Measurements from ENCODE around the gene KCNQ4. TPM values are rescaled to one million over a fixed set of nuclear protein-coding genes. Genes with fewer than 3 reads are reported as not detected.

Gene KCNQ4
- polyA plus RNA-seq, 1 donor: 2.2 TPM

DNA sequence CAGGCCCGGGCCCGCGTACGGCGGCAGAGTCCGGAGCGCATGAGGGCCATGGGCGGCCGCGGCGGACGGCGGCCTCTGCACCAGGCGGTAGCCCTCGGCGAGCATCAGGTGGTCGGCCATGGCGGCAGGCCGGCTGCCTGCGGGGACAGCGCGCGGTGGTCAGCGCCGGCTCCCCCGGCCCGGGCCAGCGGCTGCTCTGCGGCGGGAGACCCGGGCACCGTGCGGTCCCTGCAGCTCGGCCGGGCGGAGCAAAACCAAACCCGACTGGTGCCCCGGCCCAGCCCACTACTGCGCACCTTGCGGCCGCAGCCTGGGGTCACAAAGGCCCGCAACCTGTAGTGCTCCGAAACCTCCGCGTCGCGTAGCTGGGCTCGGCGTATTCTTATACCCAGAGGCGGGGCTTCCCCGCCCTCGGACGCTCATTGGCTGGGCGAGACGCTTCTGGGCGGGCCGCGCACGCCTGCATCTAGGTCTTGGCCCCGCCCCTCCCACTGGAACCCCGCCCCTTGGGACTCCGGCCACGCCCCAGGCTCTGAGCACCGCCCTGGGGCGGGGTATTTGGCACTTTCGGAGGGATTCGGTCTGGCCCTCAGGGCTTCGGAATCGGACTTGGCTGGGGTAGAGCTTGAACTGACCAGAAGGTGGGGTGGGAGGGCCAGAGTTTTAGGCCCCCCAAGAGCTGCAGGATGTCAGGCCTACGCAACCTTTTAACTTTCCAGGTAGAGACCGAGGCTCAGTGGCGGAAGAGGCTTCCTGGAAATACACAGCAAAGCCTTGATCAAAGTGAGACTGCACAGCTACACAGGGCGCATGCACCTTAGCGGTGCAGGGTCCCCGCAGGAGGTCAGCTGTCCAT is 78.6 kb downstream of the KCNQ4 start, which contains the start of gene CITED4:
Gene CITED4 (minus strand): TSS at position 356 of the 856 bp plus-strand sequence. CDS start 236 bp downstream, at position 120.
- Histone ChIP-seq H3K36me3 (ENCODE audit: control insufficient read depth, insufficient read depth, low read length) (no peaks in the 10 kb centered on the region), H3K27ac (ENCODE audit: low read length) (no peak within 1 kb of the TSS), H3K4me1 (ENCODE audit: control insufficient read depth, insufficient read depth, low read length) (peaks cover 22% of the 10 kb centered on the region), H3K27me3 (ENCODE audit: control insufficient read depth, insufficient read depth, low read length) (peaks cover 13% of the 10 kb centered on the region), H3K4me3 (ENCODE audit: low read length) (peak within 1 kb of the TSS; percentile 44), H3K9me3 (ENCODE audit: control insufficient read depth, low read depth, low read length) (no peaks in the 10 kb centered on the region)
- DNase-seq: peak; percentile 91
- no CpG with 5 or more reads among the region's 75 CpGs for WGBS (ENCODE audit: insufficient coverage, low lambda C conversion rate)

DNA sequence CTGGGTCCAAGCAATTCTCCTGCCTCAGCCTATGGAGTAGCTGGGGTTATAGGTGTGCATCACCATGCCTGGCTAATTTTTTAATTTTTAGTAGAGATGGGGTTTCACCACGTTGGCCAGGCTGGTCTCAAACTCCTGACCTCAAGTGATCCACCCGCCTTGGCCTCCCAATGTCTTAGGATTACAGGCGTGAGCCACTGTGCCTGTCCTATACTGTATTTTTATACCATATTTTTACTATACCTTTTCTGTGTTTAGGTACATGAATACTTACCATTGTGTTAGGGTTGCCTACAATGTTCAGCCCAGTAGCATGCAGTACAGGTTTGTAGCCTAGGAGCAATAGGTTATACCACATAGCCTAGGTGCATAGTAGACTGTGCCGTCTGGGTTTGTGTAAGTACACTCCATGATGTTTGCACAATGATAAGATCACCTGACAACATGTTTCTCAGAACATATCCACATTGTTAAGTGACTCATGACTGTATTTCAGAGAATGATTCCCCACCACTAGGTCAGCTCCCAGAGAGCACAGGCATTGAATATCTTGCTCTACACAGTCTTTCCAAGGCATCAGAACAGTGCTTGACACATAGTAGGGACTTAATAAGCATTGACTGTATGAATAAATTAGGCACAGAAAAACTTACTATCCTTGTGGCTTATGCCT is 84.6 kb downstream of the KCNQ4 start:
- Histone ChIP-seq H3K9me3 (ENCODE audit: control insufficient read depth, low read depth, low read length) (no peaks in the 10 kb centered on the region), H3K4me3 (ENCODE audit: low read length) (no peak overlapping the region), H3K27ac (ENCODE audit: low read length) (no peak overlapping the region), H3K36me3 (ENCODE audit: control insufficient read depth, insufficient read depth, low read length) (no peaks in the 10 kb centered on the region), H3K27me3 (ENCODE audit: control insufficient read depth, insufficient read depth, low read length) (peaks cover 3% of the 10 kb centered on the region), H3K4me1 (ENCODE audit: control insufficient read depth, insufficient read depth, low read length) (peaks cover 25% of the 10 kb centered on the region)
- no CpG with 5 or more reads among the region's 4 CpGs for WGBS (ENCODE audit: insufficient coverage, low lambda C conversion rate)
- peak; percentile 86 to 89 for DNase-seq

DNA sequence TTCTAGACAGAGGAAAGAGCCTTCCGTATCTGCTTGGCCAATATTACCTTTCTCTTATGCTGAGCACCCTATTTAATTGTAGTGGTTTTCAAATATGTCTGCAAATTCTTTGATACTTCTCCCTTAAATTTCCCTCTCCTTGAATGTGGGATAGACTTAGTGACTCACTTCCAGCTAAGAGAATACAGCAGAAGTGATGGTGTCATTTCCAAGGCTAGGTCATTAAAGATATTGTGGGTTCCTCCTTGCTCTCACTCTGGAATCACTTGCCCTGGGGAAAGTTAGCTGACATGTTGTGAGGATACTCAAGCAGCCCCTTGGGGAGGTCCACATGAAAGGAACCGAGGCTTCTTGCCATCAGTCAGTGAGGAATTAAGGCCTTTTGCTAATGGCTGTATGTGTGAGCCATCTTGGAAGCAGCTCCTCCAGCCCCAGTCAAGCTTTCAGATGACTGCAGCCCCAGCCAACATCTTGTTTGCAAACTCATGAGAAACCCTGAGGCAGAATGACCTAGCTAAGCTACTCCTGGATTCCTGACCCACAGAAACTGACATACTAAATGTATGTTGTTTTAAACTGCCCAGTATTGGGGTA is 86.6 kb downstream of the KCNQ4 start:
- no peaks in the 10 kb centered on the region for H3K36me3 ChIP-seq (ENCODE audit: control insufficient read depth, insufficient read depth, low read length)
- whole genome bisulfite sequencing (ENCODE audit: insufficient coverage, low lambda C conversion rate): no CpG with 5 or more reads among the region's 2 CpGs
- H3K27ac ChIP-seq (ENCODE audit: low read length): no peak overlapping the region
- DNase-seq: no peak
- H3K4me1 ChIP-seq (ENCODE audit: control insufficient read depth, insufficient read depth, low read length): peaks cover 17% of the 10 kb centered on the region
- no peak overlapping the region for H3K4me3 ChIP-seq (ENCODE audit: low read length)
- H3K27me3 ChIP-seq (ENCODE audit: control insufficient read depth, insufficient read depth, low read length): peaks cover 6% of the 10 kb centered on the region
- no peaks in the 10 kb centered on the region for H3K9me3 ChIP-seq (ENCODE audit: control insufficient read depth, low read depth, low read length)

DNA sequence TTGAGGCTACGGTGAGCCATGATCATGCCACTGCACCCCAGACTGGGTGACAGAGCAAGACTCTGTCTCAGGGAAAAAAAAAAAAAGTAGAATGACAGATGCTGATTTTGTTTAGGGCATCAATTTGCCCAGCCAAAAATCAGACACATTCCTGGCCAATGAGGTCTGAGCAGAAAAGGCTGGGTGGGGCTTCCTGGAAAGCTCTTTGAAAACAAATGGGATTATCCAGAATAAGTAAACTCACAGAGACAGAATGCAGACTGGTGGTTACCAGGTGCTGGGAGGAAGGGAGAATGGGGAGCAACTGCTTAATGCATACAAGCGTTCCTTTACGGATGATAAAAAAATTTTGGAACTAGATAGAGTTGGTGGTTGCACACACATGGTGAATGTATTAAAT is 88.7 kb downstream of the KCNQ4 start:
- Histone ChIP-seq H3K9me3 (ENCODE audit: control insufficient read depth, low read depth, low read length) (no peaks in the 10 kb centered on the region), H3K27ac (ENCODE audit: low read length) (no peak overlapping the region), H3K4me1 (ENCODE audit: control insufficient read depth, insufficient read depth, low read length) (peaks cover 14% of the 10 kb centered on the region), H3K27me3 (ENCODE audit: control insufficient read depth, insufficient read depth, low read length) (peaks cover 6% of the 10 kb centered on the region), H3K36me3 (ENCODE audit: control insufficient read depth, insufficient read depth, low read length) (no peaks in the 10 kb centered on the region), H3K4me3 (ENCODE audit: low read length) (no peak overlapping the region)
- no peak for DNase-seq
- WGBS (ENCODE audit: insufficient coverage, low lambda C conversion rate): no CpG with 5 or more reads among the region's 3 CpGs

DNA sequence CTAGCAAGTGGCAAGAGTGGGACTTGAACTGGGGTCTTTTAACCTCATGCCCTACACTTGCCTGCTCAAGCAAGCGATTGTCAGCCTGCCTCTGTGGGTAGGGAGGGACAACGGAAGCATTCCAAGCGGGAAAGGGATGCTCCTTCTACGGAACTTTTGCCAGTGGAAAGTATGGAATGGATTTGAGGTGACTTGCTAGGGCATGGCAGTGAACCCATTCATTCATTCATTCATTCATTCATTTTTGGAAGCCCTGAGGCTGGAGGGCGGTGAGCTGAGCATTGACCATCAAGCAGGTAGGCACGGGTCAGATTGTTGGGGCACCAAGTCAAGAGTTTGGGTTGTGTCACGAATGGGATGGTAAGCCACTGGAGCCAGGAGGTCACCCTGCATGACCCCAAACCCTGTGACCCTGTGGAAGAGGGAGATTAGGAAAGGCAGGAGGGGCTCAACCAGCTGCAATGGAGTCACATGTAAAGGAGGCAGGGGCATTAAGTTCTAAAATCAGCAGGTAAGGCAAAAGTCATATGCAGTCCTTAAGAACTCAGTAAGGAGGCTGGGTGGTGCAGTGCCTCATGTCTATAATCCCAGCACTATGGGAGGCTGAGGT is 90.4 kb downstream of the KCNQ4 start:
- Histone ChIP-seq H3K4me3 (ENCODE audit: low read length) (no peak overlapping the region), H3K27ac (ENCODE audit: low read length) (no peak overlapping the region), H3K36me3 (ENCODE audit: control insufficient read depth, insufficient read depth, low read length) (no peaks in the 10 kb centered on the region), H3K27me3 (ENCODE audit: control insufficient read depth, insufficient read depth, low read length) (peaks cover 6% of the 10 kb centered on the region), H3K9me3 (ENCODE audit: control insufficient read depth, low read depth, low read length) (no peaks in the 10 kb centered on the region), H3K4me1 (ENCODE audit: control insufficient read depth, insufficient read depth, low read length) (peaks cover 2% of the 10 kb centered on the region)
- WGBS (ENCODE audit: insufficient coverage, low lambda C conversion rate): no CpG with 5 or more reads among the region's 7 CpGs
- DNase-seq: no peak

DNA sequence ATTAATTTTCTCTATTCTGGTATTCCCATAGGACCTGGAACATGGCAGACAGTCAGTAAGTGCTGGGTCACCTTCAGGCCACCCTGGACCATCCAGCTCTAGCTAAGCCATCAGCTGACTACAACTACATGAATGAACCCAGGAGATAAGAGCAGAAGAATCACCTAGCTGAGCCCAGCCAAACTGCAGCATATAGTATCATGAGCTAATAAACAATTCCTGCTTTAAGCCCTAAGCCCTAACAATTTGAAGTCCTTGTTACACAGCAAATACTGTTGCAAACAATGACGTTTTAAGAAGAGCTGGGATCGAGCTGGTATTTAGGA is 92.8 kb downstream of the KCNQ4 start:
- no CpG with 5 or more reads among the region's 2 CpGs for WGBS (ENCODE audit: insufficient coverage, low lambda C conversion rate)
- Histone ChIP-seq H3K27me3 (ENCODE audit: control insufficient read depth, insufficient read depth, low read length) (peaks cover 6% of the 10 kb centered on the region), H3K27ac (ENCODE audit: low read length) (no peak overlapping the region)

DNA sequence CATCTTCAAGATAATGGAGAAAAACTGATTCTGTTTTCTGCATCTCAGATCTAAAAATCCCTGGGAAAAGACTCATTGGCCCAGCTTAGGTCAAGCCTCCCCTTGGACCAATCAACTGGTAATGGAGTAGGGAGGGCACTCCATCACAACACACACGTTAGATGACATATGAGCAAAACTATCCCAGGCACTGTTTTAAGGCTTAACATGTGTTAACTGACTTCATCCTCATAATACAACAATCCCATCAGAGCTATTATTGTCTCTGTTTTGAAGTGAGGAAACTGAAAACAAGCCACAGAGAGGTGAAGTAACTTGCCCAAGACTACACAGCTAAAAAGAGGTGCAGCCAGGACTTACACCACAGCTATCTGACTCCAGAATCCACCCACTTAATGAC is 93.3 kb downstream of the KCNQ4 start:
- DNase-seq: no peak
- WGBS (ENCODE audit: insufficient coverage, low lambda C conversion rate): no CpG with 5 or more reads among the region's 1 CpG
- peaks cover 6% of the 10 kb centered on the region for H3K27me3 ChIP-seq (ENCODE audit: control insufficient read depth, insufficient read depth, low read length)
- no peaks in the 10 kb centered on the region for H3K4me1 ChIP-seq (ENCODE audit: control insufficient read depth, insufficient read depth, low read length)
- no peak overlapping the region for H3K27ac ChIP-seq (ENCODE audit: low read length)
- no peaks in the 10 kb centered on the region for H3K9me3 ChIP-seq (ENCODE audit: control insufficient read depth, low read depth, low read length)
- H3K36me3 ChIP-seq (ENCODE audit: control insufficient read depth, insufficient read depth, low read length): no peaks in the 10 kb centered on the region
- no peak overlapping the region for H3K4me3 ChIP-seq (ENCODE audit: low read length)

More for the DNA sequence above, 92.8 kb downstream of the KCNQ4 start:
- H3K36me3 ChIP-seq (ENCODE audit: control insufficient read depth, insufficient read depth, low read length): no peaks in the 10 kb centered on the region
- H3K4me1 ChIP-seq (ENCODE audit: control insufficient read depth, insufficient read depth, low read length): no peaks in the 10 kb centered on the region
- H3K4me3 ChIP-seq (ENCODE audit: low read length): no peak overlapping the region
- DNase-seq: no peak
- H3K9me3 ChIP-seq (ENCODE audit: control insufficient read depth, low read depth, low read length): no peaks in the 10 kb centered on the region

DNA sequence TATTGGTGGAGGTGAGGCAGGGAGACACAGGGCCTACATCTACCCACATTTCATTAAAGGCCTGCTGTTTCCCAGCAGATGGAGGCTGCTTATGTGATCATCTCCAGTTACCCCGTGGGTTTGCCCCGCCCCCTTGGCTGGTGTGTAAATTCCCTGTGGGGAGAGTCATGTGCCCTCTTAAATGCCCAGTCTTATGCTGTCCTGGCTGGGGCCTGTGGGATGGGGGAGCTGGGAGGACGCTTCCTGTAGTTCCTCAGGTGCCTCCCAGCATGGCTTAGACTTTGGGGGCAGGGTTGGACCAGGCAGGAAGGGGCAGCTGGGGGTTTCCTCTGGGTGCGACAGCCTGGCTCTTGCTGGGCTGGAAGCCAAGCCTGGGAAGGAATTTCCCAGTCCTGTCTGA is 94.1 kb downstream of the KCNQ4 start:
- peak in 1 of 2 donors; percentile 23 for DNase-seq
- H3K27me3 ChIP-seq (ENCODE audit: control insufficient read depth, insufficient read depth, low read length): peaks cover 6% of the 10 kb centered on the region
- no peak overlapping the region for H3K4me3 ChIP-seq (ENCODE audit: low read length)
- no peak overlapping the region for H3K27ac ChIP-seq (ENCODE audit: low read length)
- no peaks in the 10 kb centered on the region for H3K4me1 ChIP-seq (ENCODE audit: control insufficient read depth, insufficient read depth, low read length)
- no peaks in the 10 kb centered on the region for H3K36me3 ChIP-seq (ENCODE audit: control insufficient read depth, insufficient read depth, low read length)
- H3K9me3 ChIP-seq (ENCODE audit: control insufficient read depth, low read depth, low read length): no peaks in the 10 kb centered on the region
- no CpG with 5 or more reads among the region's 4 CpGs for WGBS (ENCODE audit: insufficient coverage, low lambda C conversion rate)

DNA sequence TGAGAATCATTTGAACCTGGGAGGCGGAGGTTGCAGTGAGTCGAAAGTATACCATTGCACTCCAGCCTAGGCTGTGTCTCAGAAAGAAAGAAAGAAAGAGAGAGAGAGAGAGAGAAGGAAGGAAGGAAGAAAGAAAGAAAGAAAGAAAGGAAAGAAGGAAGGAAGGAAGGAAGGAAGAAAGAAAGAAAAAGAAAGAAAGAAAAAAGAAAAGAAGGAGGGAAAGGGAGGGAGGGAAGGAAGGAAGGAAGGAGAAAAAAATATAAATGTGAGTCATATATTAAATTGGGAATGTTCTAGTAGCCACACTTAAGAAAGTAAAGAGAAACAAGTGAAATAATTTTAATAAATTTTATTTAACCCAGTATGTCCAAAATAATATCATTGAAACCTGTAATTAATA is 95.3 kb downstream of the KCNQ4 start:
- Histone ChIP-seq H3K27ac (ENCODE audit: low read length) (no peak overlapping the region), H3K4me1 (ENCODE audit: control insufficient read depth, insufficient read depth, low read length) (peaks cover under 1% of the 10 kb centered on the region), H3K9me3 (ENCODE audit: control insufficient read depth, low read depth, low read length) (peaks cover under 1% of the 10 kb centered on the region), H3K4me3 (ENCODE audit: low read length) (no peak overlapping the region), H3K27me3 (ENCODE audit: control insufficient read depth, insufficient read depth, low read length) (peaks cover 10% of the 10 kb centered on the region), H3K36me3 (ENCODE audit: control insufficient read depth, insufficient read depth, low read length) (no peaks in the 10 kb centered on the region)
- DNase-seq: no peak
- WGBS (ENCODE audit: insufficient coverage, low lambda C conversion rate): 100% methylated on average over 2 of the region's 2 CpGs

DNA sequence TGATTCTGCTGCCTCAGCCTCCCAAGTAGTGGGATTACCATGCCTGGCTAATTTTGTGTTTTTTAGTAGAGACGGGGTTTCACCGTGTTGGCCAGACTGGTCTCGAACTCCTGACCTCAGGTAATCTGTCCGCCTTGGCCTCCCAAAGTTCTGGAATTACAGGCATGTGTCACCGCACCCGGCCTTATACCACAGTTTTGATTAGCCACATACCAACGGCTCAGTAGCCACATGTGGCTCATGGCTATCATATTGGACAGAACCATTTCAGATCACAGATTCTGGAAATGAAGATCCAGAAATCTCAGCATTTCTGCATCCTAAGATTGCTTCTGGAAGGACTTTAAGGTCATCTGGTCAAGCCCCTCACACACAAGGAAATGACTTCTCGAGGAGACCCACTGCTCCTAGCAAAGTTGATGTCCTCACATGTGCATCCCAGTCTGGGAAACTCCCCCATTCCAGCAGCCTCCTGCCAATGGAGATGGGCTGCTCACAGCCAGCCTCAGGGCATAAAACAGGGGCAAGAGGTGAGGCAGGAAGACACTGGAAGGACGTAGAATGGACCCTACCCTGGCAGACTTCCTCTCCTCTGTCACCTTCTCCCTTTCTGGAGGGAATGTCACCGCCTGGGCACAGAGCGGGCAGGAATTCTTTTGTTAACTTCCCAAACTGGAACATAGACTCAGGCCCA is 96.0 kb downstream of the KCNQ4 start:
- Histone ChIP-seq H3K4me1 (ENCODE audit: control insufficient read depth, insufficient read depth, low read length) (peaks cover 3% of the 10 kb centered on the region), H3K36me3 (ENCODE audit: control insufficient read depth, insufficient read depth, low read length) (no peaks in the 10 kb centered on the region), H3K27ac (ENCODE audit: low read length) (no peak overlapping the region), H3K9me3 (ENCODE audit: control insufficient read depth, low read depth, low read length) (peaks cover 3% of the 10 kb centered on the region), H3K27me3 (ENCODE audit: control insufficient read depth, insufficient read depth, low read length) (peaks cover 16% of the 10 kb centered on the region), H3K4me3 (ENCODE audit: low read length) (no peak overlapping the region)
- no peak for DNase-seq
- no CpG with 5 or more reads among the region's 11 CpGs for WGBS (ENCODE audit: insufficient coverage, low lambda C conversion rate)

Measured in large intestine (tissue), 3 donors.